Fibroblast of upper back skin (primary cell): ENCODE data around the gene BANP.
"Not testable (repeated sequence)": the region's sequence is repeated elsewhere in the genome, so short reads cannot be mapped to it uniquely, and the experiment has no call there.

Experiments
- DNase-seq: peaks from one replicate; pipeline ENCODE4 v3.0.0-alpha.2; 2013

BANP gene

GRCh38 chr16:88033003-88033740, 81.9 kb downstream of the BANP start:
- not testable (repeated sequence) for DNase-seq

GRCh38 chr16:88034770-88035169, 83.5 kb downstream of the BANP start:
- DNase-seq: no peak

- DNase-seq: no peak
Observed at GRCh38 chr16:88035292-88035691, 84.1 kb downstream of the BANP start.

- DNase-seq: not testable (repeated sequence)
Observed at GRCh38 chr16:88035884-88036639, 84.8 kb downstream of the BANP start.

- DNase-seq: not testable (repeated sequence)
Observed at GRCh38 chr16:88036640-88036996, 85.4 kb downstream of the BANP start.

- not testable (repeated sequence) for DNase-seq
Observed at GRCh38 chr16:88037359-88037758, 86.1 kb downstream of the BANP start.

- DNase-seq: not testable (repeated sequence)
Observed at GRCh38 chr16:88037876-88038525, 86.8 kb downstream of the BANP start.

GRCh38 chr16:88038526-88038908, 87.3 kb downstream of the BANP start:
- not testable (repeated sequence) for DNase-seq

- DNase-seq: no peak
Observed at GRCh38 chr16:88039591-88039990, 88.4 kb downstream of the BANP start.

GRCh38 chr16:88040196-88040876, 89.1 kb downstream of the BANP start:
- DNase-seq: not testable (repeated sequence)

GRCh38 chr16:88040877-88041244, 89.6 kb downstream of the BANP start:
- not testable (repeated sequence) for DNase-seq

GRCh38 chr16:88041506-88041905, 90.3 kb downstream of the BANP start:
- DNase-seq: not testable (repeated sequence)

- not testable (repeated sequence) for DNase-seq
Observed at GRCh38 chr16:88041986-88042562, 90.8 kb downstream of the BANP start.

GRCh38 chr16:88043208-88043910, 92.1 kb downstream of the BANP start:
- DNase-seq: not testable (repeated sequence)

GRCh38 chr16:88044121-88044581, 92.9 kb downstream of the BANP start:
- not testable (repeated sequence) for DNase-seq

GRCh38 chr16:88045361-88045760, 94.1 kb downstream of the BANP start:
- not testable (repeated sequence) for DNase-seq

GRCh38 chr16:88045820-88046303, 94.6 kb downstream of the BANP start:
- no peak for DNase-seq

GRCh38 chr16:88047462-88047861, 96.2 kb downstream of the BANP start:
- no peak for DNase-seq

- DNase-seq: no peak
Observed at GRCh38 chr16:88048985-88049384, 97.8 kb downstream of the BANP start.

GRCh38 chr16:88049561-88050545, 98.6 kb downstream of the BANP start:
- DNase-seq: no peak
